ENCODE measurements around the gene TIMMDC1. TPM values are rescaled to one million over a fixed set of nuclear protein-coding genes. Genes with fewer than 3 reads are reported as not detected.

Gene TIMMDC1
- total and polyA plus RNA-seq, 2 of the 4 experiments (the other 2 are of a cell fraction): 52.5 to 56.6 TPM

Other genes with a start within 250 kb of the TIMMDC1 start
- gene ARHGAP31, start 204.2 kb upstream of the TIMMDC1 start, total RNA-seq (2012; rRNA removed): 6.6 and 7.5 TPM in 2 replicates
- gene ARHGAP31, start 204.2 kb upstream of the TIMMDC1 start, polyA plus RNA-seq (2012; rRNA removed): 7.7 and 8.3 TPM in 2 replicates
- 88.6 and 117 TPM in 2 replicates for gene TMEM39A, start 34.9 kb upstream of the TIMMDC1 start, total RNA-seq (2012; rRNA removed)
- gene TMEM39A, start 34.9 kb upstream of the TIMMDC1 start, polyA plus RNA-seq (2012; rRNA removed): 24.6 and 29.6 TPM in 2 replicates
- 18.6 and 21.1 TPM in 2 replicates for gene POGLUT1, start 29.6 kb upstream of the TIMMDC1 start, total RNA-seq (2012; rRNA removed)
- gene POGLUT1, start 29.6 kb upstream of the TIMMDC1 start, polyA plus RNA-seq (2012; rRNA removed): 7.5 and 7.8 TPM in 2 replicates
- gene CD80, start 61.1 kb downstream of the TIMMDC1 start, total RNA-seq (2012; rRNA removed): not detected in 2 replicates
- not detected in 2 replicates for gene CD80, start 61.1 kb downstream of the TIMMDC1 start, polyA plus RNA-seq (2012; rRNA removed)
- under 0.01 TPM in 2 replicates for gene ADPRH, start 80.9 kb downstream of the TIMMDC1 start, total RNA-seq (2012; rRNA removed)
- 0.06 and 0.12 TPM in 2 replicates for gene ADPRH, start 80.9 kb downstream of the TIMMDC1 start, polyA plus RNA-seq (2012; rRNA removed)
- not detected in 2 replicates for gene PLA1A, start 99.3 kb downstream of the TIMMDC1 start, total RNA-seq (2012; rRNA removed)
- not detected in 2 replicates for gene PLA1A, start 99.3 kb downstream of the TIMMDC1 start, polyA plus RNA-seq (2012; rRNA removed)
- gene POPDC2, start 162.0 kb downstream of the TIMMDC1 start, total RNA-seq (2012; rRNA removed): under 0.01 TPM in 2 replicates
- 0.29 and 0.32 TPM in 2 replicates for gene POPDC2, start 162.0 kb downstream of the TIMMDC1 start, polyA plus RNA-seq (2012; rRNA removed)
- 2.0 and 8.6 TPM in 2 replicates for gene COX17, start 178.9 kb downstream of the TIMMDC1 start, total RNA-seq (2012; rRNA removed)
- gene COX17, start 178.9 kb downstream of the TIMMDC1 start, polyA plus RNA-seq (2012; rRNA removed): 24.5 and 31.7 TPM in 2 replicates
- not detected in 2 replicates for gene CFAP91, start 204.5 kb downstream of the TIMMDC1 start, total RNA-seq (2012; rRNA removed)
- not detected in 2 replicates for gene CFAP91, start 204.5 kb downstream of the TIMMDC1 start, polyA plus RNA-seq (2012; rRNA removed)

Data from IMR-90 (cell line).